Measurements from ENCODE around the gene NKAIN1. TPM values are rescaled to one million over a fixed set of nuclear protein-coding genes. Genes with fewer than 3 reads are reported as not detected.

The NKAIN1 gene
- total and polyA plus RNA-seq, 9 donors, result 0.05 to 1.2 (median 0.23) TPM

DNA sequence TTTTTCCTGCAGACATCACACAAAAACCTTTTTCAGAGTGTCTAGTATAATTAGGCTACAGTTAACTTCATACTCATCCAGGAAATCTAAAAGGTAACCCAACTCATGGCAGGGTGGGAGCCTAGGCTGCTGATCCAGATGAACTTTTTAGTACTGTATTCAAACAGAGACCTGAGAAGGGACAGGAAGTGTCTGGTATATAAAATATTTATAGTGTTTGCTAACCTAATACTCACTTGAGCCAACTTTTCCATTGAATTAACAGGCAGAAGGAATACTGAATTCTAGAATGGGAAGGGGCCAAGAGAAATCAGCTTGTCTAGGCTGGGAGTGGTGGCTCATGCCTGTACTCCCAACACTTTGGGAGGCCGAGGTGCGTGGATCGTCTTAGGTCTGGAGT, 22.2 kb upstream of the NKAIN1 start:
- Histone ChIP-seq H3K4me3 (no peak overlapping the region), H3K27me3 (no peaks in the 10 kb centered on the region), H3K36me3 (no peaks in the 10 kb centered on the region), H3K4me1 (ENCODE audit: insufficient read depth) (peaks cover 4% of the 10 kb centered on the region), H3K9me3 (no peaks in the 10 kb centered on the region), H3K27ac (no peak overlapping the region)
- no peak for TF ChIP-seq POLR2A (IDR thresholded peaks at IDR 0.05)
- TF ChIP-seq EP300 (IDR thresholded peaks at IDR 0.05), result no peak
- TF ChIP-seq, protein P1, sequence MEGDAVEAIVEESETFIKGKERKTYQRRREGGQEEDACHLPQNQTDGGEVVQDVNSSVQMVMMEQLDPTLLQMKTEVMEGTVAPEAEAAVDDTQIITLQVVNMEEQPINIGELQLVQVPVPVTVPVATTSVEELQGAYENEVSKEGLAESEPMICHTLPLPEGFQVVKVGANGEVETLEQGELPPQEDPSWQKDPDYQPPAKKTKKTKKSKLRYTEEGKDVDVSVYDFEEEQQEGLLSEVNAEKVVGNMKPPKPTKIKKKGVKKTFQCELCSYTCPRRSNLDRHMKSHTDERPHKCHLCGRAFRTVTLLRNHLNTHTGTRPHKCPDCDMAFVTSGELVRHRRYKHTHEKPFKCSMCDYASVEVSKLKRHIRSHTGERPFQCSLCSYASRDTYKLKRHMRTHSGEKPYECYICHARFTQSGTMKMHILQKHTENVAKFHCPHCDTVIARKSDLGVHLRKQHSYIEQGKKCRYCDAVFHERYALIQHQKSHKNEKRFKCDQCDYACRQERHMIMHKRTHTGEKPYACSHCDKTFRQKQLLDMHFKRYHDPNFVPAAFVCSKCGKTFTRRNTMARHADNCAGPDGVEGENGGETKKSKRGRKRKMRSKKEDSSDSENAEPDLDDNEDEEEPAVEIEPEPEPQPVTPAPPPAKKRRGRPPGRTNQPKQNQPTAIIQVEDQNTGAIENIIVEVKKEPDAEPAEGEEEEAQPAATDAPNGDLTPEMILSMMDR (IDR thresholded peaks at IDR 0.05), result no peak
- intact Hi-C loops (cut with DNase I), result no loop called here
- no peak for DNase-seq
- WGBS, 3 donors, result 93 to 99% (median 96%) methylated on average over 3 of the region's 3 CpGs

DNA sequence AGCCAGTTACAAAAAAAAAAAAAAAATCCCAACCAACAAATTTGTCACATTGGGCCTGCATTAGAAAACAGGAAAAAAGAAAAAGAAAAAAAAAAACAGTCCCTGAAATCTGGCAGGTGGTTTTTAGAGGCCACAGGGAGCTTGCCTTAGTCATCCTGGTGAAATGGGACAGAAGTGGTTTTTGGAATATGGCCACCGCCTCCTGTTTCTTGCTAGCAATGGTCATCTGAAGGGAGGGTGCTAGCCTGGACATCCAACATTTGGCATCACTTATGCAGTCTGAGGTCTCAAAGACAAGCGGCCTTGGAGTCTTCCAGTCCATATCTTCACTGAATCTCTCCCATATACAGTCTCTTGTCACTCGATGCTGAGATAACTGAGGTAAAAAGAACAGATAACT, 20.1 kb upstream of the NKAIN1 start:
- intact Hi-C loops (cut with DNase I), result no loop called here
- Histone ChIP-seq H3K4me3 (no peak overlapping the region), H3K27ac (no peak overlapping the region), H3K36me3 (no peaks in the 10 kb centered on the region), H3K9me3 (no peaks in the 10 kb centered on the region), H3K27me3 (no peaks in the 10 kb centered on the region), H3K4me1 (ENCODE audit: insufficient read depth) (peaks cover 2% of the 10 kb centered on the region)
- 66 to 79% (median 79%) methylated on average over 3 of the region's 3 CpGs for WGBS, 3 donors
- TF ChIP-seq, protein P1 (IDR thresholded peaks at IDR 0.05), result no peak
- TF ChIP-seq EP300 (IDR thresholded peaks at IDR 0.05) (no peak), POLR2A (IDR thresholded peaks at IDR 0.05) (no peak)
- DNase-seq, result no peak

DNA sequence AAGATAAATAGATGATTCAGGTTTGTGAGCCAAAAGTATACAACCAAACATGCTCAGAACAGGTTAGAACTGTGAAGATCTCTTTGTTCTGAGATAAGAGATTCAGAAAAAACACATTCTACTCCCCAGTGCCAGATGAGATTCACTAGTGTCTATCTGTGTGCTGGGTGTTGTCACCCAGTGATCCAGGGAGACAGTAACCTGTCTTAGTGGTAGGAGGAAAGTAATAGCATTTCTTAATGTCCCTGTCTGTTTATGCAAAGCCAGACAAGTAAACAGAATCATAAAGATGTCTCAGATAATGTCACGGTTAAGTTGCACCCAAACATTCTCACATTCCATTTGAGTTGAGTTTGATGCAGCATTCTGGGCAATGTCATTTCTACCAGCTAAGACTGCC, 18.9 kb upstream of the NKAIN1 start:
- Histone ChIP-seq H3K27ac (no peak overlapping the region), H3K9me3 (no peaks in the 10 kb centered on the region), H3K27me3 (no peaks in the 10 kb centered on the region), H3K36me3 (no peaks in the 10 kb centered on the region), H3K4me1 (ENCODE audit: insufficient read depth) (peaks cover 2% of the 10 kb centered on the region), H3K4me3 (no peak overlapping the region)
- 86 to 93% (median 91%) methylated on average over 1 of the region's 1 CpG for WGBS, 3 donors
- TF ChIP-seq, protein P1 (IDR thresholded peaks at IDR 0.05), result no peak
- TF ChIP-seq EP300 (IDR thresholded peaks at IDR 0.05) (no peak), POLR2A (IDR thresholded peaks at IDR 0.05) (no peak)
- intact Hi-C loops (cut with DNase I), result no loop called here
- no peak for DNase-seq

DNA sequence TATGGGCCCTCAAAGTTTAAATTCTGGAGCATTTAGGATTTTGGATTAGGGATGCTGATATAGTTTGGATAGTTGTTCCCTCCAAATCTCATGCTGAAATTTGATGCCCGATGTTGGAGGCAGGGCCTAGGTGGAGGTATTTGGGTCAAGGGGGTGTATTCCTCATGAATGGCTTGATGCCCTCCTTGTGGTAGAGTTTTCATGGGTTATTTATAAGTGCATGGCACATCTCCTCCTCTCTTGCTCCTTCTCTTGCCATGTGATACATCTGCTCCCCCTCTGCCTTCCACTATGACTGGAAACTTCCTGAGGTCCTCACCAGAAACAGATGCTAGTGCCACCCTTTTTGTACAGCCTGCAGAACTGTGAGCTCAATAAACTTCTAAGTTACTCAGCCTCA, 17.5 kb upstream of the NKAIN1 start:
- 79 to 94% (median 93%) methylated on average over 1 of the region's 1 CpG for WGBS, 3 donors
- intact Hi-C loops (cut with DNase I), result no loop called here
- no peaks in the 10 kb centered on the region for H3K36me3 ChIP-seq

More for the DNA sequence above, 17.5 kb upstream of the NKAIN1 start:
- no peak for DNase-seq
- Histone ChIP-seq H3K27ac (no peak overlapping the region), H3K9me3 (no peaks in the 10 kb centered on the region), H3K4me3 (no peak overlapping the region), H3K4me1 (ENCODE audit: insufficient read depth) (no peaks in the 10 kb centered on the region), H3K27me3 (no peaks in the 10 kb centered on the region)
- TF ChIP-seq, protein P1 (IDR thresholded peaks at IDR 0.05), result no peak
- TF ChIP-seq EP300 (IDR thresholded peaks at IDR 0.05) (no peak), POLR2A (IDR thresholded peaks at IDR 0.05) (no peak)

Measured in ovary (tissue), 9 donors.